Activated CD8-positive, alpha-beta memory T cell treated with anti-CD3 and anti-CD28 coated beads for 24 hours (primary cell): ENCODE data around the gene SOCS4.

Experiments
- DNase-seq: peaks from one replicate; pipeline ENCODE4 v3.0.0-alpha.2; 2020

The SOCS4 gene

DNA sequence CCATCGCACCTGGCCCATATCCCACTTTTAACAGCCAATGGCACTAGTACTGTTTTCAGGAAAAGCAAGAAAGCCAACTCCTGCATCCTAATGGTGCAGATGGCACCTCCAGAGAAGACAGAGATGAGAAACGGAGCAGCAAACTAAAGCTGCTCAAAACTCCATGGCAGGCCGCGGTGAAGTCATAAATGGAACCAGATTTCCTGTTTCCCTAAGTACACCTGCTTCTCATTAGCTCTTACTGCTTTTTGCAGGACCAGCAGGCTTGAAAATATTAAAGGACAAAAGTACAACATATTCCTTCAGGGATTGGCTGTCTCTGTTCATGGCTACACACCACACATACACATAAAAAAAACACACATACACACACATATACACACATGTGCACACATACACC is 65.3 kb downstream of the SOCS4 start:
- no peak for DNase-seq

DNA sequence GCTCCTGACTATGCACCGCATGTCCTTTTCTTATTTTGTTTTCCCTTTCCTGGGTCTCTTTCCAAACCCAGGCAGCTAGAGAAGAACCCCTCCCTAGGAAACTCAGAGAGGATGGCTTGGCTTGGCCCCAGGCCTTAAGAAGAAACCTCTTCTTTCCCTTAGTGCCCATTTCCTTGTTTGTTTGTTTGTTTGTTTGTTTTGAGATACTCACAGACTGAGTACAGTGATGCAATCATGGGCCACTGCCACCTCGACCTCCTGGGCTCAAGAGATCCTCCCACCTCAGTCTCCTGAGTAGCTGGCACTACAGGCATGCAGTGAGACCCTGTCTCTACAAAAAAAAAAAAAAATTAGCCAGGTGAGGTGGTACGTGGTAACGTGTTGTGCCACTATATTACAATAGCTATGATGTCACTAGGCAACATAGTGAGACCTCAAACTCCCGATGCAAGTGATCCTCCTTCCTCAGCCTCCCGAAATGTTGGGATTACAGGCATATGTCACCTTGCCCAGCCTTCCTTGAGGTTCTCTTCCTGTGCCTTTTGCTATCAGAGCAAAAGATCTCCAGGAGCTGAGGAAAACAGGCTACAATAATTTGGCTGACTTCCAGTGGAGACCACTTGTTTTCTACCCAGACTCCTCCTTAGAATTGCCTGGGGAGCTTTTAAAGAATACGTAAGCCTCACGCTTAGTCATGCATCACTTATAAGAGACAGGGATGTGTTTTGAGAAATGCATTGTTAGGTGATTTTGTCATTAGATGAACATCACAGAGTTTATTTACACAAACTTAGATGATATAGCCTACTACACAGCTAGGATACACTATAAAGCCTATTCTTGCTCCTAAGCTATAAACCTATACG is 67.5 kb downstream of the SOCS4 start:
- no peak for DNase-seq

DNA sequence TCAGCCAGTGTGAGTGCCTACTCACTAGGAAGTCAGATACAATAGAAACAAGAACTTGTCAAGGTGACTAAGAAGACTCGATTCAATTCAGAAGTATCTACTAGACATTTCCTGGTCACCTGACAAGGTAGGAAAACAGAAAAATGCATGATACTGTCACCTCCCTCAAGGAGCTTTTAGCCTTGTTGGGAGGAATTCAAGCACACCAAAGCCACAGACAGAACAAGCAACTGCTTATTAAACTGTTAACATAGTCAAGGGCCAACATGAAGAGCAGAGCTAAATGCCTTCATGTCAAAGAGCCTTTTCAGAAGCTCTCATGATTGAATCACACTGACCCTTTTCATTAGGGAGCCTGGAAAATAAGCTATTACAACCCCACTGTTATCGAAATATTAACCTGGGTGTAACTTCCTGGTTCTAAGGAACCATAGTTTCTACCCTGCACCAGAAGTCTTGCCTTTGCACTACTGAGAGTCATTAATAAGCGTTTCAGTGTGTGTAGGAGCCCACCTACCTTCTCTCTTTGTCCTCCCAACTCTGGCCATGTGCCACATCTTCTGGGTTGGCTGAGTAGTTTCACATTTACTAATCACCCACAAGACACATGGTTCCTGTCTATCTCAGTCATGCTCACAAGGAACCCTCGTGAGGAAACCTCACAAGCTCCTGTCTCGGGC is 71.0 kb downstream of the SOCS4 start:
- peak; percentile 77 for DNase-seq

DNA sequence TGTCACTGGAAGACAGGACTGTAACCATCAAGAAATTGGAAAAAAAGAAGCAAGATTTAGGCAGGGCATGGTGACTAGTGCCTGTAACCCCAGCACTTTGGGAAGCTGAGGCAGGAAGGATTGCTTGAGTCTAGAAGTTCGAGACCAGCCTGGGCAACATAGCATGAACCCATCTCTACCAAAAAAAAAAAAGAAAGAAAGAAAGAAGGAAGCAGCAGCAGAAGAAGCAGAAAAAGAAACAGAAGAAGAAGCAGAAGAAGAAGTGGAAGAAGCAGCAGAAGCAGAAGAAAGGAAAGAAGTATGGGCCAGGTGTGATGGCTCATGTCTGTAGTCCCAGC is 71.5 kb downstream of the SOCS4 start:
- no peak for DNase-seq
